Measurements from ENCODE around the gene NPFF. TPM values are rescaled to one million over a fixed set of nuclear protein-coding genes. Genes with fewer than 3 reads are reported as not detected.

NPFF gene
- total RNA-seq, 1 donor from 2014 or later = not detected

DNA sequence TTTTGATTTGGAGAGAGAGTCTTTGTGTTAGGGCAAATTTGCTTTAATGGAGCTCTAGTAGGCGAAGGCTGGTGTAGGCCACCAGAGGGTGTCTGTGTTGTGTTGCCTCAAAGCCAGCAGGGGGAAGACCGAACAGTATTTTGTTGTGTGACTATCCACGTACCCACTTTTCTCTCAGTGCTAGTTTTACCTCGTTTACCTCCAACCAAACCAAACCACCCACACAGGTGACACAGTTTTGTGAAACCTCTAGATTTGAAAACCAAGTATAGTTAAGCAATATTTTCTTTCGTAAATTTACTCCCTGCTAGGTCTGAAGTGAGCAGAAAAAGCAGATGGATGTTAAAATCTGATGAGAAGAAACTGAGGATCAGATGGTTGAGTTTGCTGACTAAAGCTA lies 36.3 kb upstream of the NPFF start:
- DNase-seq (ENCODE audit: low spot score) = peak; percentile 57
- Mint-ChIP-seq H3K4me1 (ENCODE audit: unreplicated experiment) (peaks cover 13% of the 10 kb centered on the region), H3K27me3 (ENCODE audit: unreplicated experiment) (no peaks in the 10 kb centered on the region), H3K36me3 (ENCODE audit: low read depth, unreplicated experiment) (peaks cover 20% of the 10 kb centered on the region), H3K4me3 (ENCODE audit: unreplicated experiment) (peak overlapping the region; percentile 57), H3K27ac (ENCODE audit: unreplicated experiment) (peak overlapping the region; percentile 93), H3K9me3 (ENCODE audit: unreplicated experiment) (no peaks in the 10 kb centered on the region)
- TF ChIP-seq, protein P1, sequence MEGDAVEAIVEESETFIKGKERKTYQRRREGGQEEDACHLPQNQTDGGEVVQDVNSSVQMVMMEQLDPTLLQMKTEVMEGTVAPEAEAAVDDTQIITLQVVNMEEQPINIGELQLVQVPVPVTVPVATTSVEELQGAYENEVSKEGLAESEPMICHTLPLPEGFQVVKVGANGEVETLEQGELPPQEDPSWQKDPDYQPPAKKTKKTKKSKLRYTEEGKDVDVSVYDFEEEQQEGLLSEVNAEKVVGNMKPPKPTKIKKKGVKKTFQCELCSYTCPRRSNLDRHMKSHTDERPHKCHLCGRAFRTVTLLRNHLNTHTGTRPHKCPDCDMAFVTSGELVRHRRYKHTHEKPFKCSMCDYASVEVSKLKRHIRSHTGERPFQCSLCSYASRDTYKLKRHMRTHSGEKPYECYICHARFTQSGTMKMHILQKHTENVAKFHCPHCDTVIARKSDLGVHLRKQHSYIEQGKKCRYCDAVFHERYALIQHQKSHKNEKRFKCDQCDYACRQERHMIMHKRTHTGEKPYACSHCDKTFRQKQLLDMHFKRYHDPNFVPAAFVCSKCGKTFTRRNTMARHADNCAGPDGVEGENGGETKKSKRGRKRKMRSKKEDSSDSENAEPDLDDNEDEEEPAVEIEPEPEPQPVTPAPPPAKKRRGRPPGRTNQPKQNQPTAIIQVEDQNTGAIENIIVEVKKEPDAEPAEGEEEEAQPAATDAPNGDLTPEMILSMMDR (IDR thresholded peaks at IDR 0.05; ENCODE audit: unreplicated experiment) = peak; percentile 71

DNA sequence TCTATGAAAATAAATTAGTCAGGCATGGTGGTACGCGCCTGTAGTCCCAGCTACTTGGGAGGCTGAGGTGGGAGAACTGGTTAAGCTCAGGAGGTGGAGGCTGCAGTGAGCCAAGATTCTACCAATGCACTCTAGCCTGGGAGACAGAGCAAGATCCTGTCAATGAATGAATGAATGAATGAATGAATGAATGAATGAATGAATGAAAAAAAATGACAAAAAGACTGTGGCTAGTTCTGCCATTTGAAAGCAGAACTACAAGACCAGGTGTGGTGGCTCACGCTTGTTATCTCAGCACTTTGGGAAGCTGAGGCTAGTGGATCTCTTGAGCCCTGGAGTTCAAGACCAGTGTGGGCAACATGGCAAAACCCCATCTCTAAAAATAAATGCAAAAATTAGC lies 32.2 kb upstream of the NPFF start:
- Mint-ChIP-seq H3K27ac (ENCODE audit: unreplicated experiment) (no peak overlapping the region), H3K36me3 (ENCODE audit: low read depth, unreplicated experiment) (peaks cover 27% of the 10 kb centered on the region), H3K4me1 (ENCODE audit: unreplicated experiment) (peaks cover 13% of the 10 kb centered on the region), H3K4me3 (ENCODE audit: unreplicated experiment) (no peak overlapping the region), H3K27me3 (ENCODE audit: unreplicated experiment) (no peaks in the 10 kb centered on the region), H3K9me3 (ENCODE audit: unreplicated experiment) (no peaks in the 10 kb centered on the region)
- TF ChIP-seq, protein P1 (IDR thresholded peaks at IDR 0.05; ENCODE audit: unreplicated experiment) = no peak
- DNase-seq (ENCODE audit: low spot score) = no peak

DNA sequence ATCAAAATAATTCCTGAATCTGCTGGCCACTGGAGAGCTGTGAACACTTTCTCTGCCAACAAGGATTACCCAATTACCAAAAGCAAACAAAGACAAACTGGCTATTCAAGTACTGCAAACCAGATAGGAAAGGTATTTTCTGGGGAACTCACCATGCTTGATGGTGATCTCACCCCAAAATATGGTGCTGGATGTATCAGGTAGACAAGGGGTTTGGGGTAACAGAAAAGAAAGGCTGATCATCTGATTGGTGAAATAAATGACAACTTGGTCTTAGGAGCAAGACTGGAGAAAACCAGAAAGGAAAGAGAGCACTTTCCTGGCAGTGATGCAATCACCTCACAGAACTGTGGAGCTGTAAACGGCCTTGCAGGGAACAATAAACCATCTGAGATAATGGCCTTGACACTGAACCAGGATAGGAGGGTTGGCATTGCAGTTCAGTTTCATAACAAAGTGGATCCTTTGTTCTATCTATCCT lies 31.0 kb upstream of the NPFF start:
- peaks cover 32% of the 10 kb centered on the region for H3K36me3 Mint-ChIP-seq (ENCODE audit: low read depth, unreplicated experiment)
- H3K4me3 Mint-ChIP-seq (ENCODE audit: unreplicated experiment) = peak overlapping the region; percentile 6
- H3K27me3 Mint-ChIP-seq (ENCODE audit: unreplicated experiment) = no peaks in the 10 kb centered on the region
- no peaks in the 10 kb centered on the region for H3K9me3 Mint-ChIP-seq (ENCODE audit: unreplicated experiment)
- TF ChIP-seq, protein P1 (IDR thresholded peaks at IDR 0.05; ENCODE audit: unreplicated experiment) = no peak
- H3K4me1 Mint-ChIP-seq (ENCODE audit: unreplicated experiment) = peaks cover 3% of the 10 kb centered on the region
- H3K27ac Mint-ChIP-seq (ENCODE audit: unreplicated experiment) = no peak overlapping the region
- no peak for DNase-seq (ENCODE audit: low spot score)

DNA sequence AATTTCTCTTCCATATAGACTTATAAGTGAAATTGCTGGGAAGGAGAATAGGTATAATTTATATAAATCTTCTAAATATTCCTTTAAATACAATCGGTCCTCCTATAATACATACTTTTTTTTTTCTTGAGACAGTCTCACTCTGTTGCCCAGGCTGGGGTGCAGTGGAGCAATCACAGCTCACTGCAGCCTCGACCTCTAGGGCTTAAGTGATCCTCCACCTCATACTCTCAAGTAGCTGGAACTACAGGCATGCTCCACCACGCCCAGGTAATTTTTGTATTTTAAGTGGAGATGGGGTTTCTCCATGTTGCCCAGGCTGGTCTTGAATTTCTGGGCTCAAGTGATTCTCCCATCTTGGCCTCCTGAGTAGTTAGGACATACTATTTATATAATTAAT lies 29.7 kb upstream of the NPFF start:
- H3K36me3 Mint-ChIP-seq (ENCODE audit: low read depth, unreplicated experiment) = peaks cover 36% of the 10 kb centered on the region
- H3K27me3 Mint-ChIP-seq (ENCODE audit: unreplicated experiment) = peaks cover 1% of the 10 kb centered on the region
- no peak overlapping the region for H3K27ac Mint-ChIP-seq (ENCODE audit: unreplicated experiment)
- peaks cover 3% of the 10 kb centered on the region for H3K4me1 Mint-ChIP-seq (ENCODE audit: unreplicated experiment)
- TF ChIP-seq, protein P1 (IDR thresholded peaks at IDR 0.05; ENCODE audit: unreplicated experiment) = no peak
- H3K4me3 Mint-ChIP-seq (ENCODE audit: unreplicated experiment) = no peak overlapping the region
- H3K9me3 Mint-ChIP-seq (ENCODE audit: unreplicated experiment) = no peaks in the 10 kb centered on the region
- DNase-seq (ENCODE audit: low spot score) = no peak

DNA sequence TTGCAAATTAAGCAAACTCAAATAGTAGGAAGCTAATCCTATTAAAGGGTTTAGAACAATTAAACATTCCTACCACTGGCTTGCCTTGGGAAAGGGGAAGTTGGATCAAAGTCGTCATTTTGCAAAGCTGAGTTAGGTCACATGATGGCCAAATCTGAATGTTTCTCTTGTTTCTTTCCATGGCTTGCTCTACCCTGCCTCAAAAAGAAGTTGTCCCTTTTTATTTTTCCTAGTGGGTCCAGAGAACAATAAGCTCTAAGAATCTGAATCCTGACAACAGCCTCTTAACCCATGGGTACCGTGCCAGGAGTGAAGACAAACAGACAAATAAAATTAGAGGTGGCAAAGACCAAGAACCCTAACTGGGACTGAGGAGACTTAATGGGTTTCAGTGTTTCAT lies 26.2 kb upstream of the NPFF start:
- H3K4me3 Mint-ChIP-seq (ENCODE audit: unreplicated experiment) = no peak overlapping the region
- DNase-seq (ENCODE audit: low spot score) = no peak
- TF ChIP-seq, protein P1 (IDR thresholded peaks at IDR 0.05; ENCODE audit: unreplicated experiment) = no peak
- H3K27ac Mint-ChIP-seq (ENCODE audit: unreplicated experiment) = no peak overlapping the region
- no peaks in the 10 kb centered on the region for H3K4me1 Mint-ChIP-seq (ENCODE audit: unreplicated experiment)
- peaks cover 1% of the 10 kb centered on the region for H3K27me3 Mint-ChIP-seq (ENCODE audit: unreplicated experiment)
- H3K36me3 Mint-ChIP-seq (ENCODE audit: low read depth, unreplicated experiment) = peaks cover 39% of the 10 kb centered on the region
- no peaks in the 10 kb centered on the region for H3K9me3 Mint-ChIP-seq (ENCODE audit: unreplicated experiment)
